GM21717 (cell line): ENCODE measurements around the gene ZC3H8.
"Not testable (repeated sequence)": the region's sequence is repeated elsewhere in the genome, so short reads cannot be mapped to it uniquely, and the experiment has no call there.

Source experiments
- ATAC-seq: cut with Tn5 transposase; IDR thresholded peaks from one replicate; pipeline ENCODE4 v1.9.1; 2021; ENCODE audit warnings: mild to moderate bottlenecking, moderate library complexity; ENCODE audit not compliant: unreplicated experiment

Gene ZC3H8

DNA sequence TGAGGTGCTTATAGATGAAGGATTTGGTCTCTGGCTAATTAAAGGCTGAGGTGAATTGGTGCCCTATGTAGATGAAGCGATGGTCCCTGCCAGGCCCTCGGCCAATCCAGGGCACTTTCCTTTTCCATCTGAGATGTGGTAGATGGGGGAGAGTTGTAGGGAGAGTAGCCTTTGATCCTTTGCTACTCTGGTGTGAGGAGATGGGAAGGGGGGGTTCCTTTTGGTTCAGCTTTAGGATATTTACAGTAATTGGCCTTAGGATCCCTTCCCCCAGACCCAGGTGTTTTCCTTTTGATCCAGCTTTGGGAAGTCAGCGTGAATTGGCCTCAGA is 5.4 kb upstream of the ZC3H8 start:
- no peak for ATAC-seq

DNA sequence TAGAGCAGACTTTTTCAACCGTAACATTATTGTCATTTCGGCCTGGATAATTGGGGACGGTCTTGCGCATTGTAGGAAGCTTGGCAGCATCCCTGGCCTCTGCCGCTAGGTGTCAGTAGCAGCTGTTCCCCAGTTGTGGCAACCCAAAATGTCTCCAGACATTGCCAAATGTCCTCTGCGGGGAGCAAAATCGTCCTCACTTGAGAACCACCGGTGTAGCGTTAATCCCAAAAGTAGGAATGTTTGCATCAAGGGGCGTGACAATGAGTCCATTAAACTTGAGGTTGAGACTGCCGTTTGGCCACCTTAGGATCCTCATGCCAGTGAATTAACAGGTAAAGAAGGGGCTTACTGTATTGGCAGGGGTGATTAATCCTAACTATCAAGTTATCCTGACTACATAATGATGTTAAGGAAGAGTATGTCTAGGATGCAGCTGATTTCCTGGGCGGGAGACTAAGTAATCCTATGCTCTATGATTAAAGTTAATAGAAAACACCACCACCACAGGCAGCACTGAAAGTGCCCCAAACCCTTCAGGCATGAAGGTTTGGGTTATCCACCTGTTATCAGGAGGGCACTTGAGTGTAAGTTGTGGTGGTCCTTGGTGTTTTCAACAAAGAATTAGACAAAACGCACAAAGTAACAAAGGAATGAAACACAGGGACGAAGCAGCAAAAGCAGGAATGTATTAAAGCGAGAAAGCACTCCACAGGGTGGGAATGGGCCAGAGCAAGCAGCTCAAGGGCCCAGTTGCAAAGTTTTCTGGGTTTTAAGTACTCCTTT is 4.9 kb upstream of the ZC3H8 start:
- peak; percentile 44 for ATAC-seq

DNA sequence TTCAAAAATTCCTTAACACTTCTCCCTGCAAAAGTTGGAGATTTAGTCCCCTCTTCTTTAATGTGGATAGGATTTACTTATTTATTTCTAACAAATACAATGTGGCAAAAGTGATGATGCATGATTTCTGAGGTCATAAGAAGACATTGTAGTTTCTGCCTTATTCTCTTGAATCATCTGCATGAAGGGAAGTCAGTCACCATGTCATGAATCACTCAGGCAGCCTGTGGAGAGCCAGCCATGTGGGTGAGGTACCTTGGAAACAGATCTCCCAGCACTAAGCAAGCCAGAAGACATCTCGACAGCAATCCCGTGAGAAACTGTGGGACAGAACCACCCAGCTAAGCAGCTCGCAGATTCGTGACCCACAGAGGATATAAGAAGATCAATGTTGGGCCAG is 2.7 kb upstream of the ZC3H8 start:
- ATAC-seq = no peak

DNA sequence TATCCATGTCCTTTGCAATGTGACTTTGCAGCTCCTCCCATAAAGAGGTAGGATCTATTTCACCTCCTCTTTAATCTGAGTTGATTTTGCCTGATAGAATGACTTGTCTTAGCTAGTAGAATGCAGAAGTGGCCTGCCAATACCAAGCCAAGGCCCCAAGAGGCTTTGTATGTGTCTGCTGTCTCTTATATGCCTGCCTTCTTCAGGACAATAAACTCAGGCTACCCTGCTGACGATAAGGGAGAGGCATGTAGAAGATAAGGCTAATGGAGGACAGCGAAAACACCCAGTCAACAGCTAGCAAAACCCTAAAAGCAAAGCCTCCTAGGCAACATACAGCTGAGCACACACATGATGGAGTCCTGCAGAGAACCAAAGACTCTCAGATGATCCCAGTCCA is 1.8 kb upstream of the ZC3H8 start:
- ATAC-seq = no peak

DNA sequence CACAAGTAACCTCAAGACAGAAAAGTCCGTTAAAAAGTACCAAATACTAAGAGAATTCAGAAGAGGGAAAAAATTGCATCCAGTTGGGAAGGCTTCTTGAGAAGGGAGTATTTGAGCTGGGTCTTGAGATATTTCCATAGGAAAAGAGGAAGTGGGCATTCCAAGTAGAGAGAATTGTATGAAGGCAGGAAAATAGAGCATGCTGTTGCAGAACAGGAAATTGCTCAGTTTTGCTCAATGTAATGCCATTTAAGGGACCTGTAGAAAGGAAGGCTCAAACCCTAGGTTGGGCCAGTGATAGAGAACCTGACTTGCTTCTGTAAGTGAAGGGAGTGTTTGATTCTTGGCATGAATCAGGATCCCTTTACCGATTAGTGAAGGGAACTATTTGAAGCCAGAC is 1.0 kb upstream of the ZC3H8 start:
- ATAC-seq = no peak

DNA sequence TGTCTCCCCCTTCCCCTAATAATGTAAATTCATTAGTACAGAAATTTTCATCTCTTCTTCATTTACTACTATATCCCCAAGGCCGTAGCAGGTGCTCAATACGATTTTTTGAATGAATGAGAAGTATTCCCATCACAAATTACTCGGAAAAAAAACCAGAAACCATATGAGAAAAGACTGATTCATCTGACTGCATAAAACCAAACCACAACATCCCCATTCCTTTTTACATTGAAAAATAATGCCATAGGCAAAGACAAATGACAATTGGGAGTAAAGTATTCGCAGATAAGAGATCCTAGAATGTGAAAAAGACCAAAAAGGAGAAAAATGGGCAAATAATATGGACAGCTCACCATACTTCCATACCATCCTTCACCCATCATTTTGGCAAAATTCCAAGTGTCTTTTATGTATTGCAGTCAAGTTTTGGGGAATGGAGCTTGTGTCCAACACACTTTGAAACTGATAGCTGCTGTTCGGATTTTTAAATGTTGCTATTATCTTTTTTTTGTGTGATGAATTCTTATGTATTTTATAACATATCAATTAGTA is 1.5 kb downstream of the ZC3H8 start:
- no peak for ATAC-seq

DNA sequence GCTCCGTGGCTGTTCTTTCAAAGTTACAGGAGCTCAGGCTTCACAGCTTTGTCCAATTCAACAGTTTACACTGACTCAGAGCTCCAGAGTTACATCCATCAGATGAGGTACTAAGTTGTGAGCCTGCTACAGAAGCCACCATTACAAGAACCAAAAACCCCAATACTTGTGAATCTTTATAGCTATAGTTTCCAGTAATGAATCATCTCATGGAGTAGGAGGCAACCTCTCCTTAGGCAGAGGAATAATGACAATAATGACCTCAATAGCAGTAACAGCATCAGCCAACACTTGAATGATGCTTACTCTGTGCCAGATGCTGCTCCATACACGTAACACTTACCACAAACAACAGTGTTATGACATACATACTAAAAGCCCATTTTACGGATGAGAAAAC is 3.6 kb downstream of the ZC3H8 start:
- ATAC-seq = no peak

DNA sequence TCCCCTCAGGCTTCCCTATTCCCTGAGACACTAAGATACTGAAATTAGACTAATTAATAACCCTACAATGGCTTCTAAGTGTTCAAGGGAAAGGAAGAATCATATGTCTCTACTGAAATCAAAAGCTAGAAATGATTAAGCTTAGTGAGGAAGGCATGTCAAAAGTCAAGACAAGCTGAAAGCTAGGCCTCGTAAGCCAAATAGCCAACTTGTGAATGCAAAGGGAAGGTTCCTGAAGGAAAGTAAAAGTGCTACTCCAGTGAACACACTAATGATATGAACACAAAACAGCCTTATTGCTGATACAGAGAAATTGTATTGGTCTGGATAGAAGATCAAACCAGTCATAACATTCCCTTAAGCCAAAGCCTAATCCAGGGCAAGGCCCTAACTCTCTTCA is 10.0 kb downstream of the ZC3H8 start:
- no peak for ATAC-seq

DNA sequence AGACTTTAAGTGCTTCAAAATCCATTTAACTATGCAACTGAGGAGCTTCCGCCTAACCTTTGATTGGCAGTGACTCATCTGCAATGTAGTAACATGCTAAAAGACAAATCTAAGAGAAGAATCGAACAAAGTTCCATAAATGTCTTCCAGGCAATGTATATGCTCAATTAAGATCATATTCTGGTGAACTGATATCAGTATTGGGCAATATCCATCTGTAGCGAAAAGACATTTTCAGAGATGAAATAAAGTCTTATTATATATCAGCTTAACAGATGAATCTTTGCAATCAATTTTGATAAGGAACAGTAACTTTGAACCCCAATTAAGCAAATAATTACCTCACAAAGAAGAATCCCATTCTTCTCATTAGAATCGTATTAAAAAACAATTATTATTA is 11.6 kb downstream of the ZC3H8 start:
- no peak for ATAC-seq

DNA sequence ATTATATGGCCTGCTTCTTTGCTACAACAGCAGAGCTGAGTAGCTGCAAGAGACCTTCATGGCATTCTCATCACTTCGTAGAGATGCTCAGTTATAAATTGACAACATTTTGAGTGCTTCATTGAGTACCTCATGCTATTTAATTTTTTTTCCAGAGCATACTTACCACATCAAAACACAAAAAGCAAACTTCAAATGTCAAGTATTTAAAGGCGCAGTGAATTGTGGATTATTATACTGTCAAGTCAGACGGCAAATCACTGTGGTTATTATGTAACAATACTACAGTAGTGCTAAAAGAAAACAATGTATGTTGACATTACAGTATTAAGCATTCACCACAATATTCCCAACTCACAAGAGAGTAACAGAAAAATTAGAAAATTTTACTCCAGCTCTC is 12.5 kb downstream of the ZC3H8 start:
- no peak for ATAC-seq

DNA sequence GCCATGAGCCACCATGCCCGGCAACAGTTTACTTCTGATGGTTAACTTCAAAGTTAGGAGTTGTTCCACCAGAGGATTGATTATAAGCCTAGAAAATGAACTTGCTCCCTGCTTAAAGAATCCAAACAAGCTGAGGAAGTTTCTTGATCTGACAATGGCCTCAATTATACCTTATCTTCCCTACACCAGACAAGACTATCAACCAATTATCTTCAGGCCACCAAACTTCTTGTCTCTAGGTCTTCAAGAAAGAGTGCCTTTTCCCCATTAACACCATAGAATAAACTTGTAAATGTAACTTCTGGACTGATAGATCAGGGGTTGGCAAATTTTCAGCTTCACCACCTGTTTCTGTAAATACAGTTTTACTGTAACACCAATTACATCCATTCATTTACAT is 15.0 kb downstream of the ZC3H8 start:
- no peak for ATAC-seq

DNA sequence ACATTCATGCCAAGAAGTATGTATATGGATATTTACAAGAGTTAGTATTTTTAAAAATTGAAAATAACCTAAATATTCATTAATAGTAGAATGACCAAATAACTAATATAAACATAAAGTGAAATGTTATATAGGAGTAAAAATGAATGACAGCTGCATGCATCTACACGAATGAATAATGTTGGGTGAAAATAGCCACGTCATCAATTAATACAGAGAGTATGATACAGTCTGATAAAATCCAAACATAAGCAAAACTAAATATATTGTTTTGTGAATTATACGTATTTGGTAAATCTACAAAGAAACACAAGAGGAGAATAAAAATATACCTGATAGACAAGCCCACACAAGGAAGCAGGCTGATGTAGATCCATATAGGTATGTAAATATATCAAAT is 24.5 kb downstream of the ZC3H8 start:
- ATAC-seq = no peak

DNA sequence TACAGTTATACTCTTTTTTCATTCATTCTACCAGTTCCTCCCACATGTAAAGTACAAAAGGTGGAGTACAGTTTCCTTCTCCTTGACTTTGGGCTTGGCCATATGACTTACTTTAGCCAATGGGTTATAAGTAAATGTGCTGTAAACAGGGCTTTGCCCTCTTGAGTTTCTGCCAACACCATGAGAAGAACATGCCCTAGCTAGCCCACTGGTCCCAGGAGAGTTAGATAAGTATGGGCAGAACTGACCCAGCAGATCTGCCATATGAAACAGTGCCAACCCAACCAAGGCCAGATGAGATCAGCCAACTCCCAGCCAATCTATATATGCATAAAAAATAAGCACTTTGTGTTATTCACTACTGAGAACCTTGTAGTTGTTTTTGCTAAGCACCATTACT is 25.5 kb downstream of the ZC3H8 start:
- no peak for ATAC-seq

DNA sequence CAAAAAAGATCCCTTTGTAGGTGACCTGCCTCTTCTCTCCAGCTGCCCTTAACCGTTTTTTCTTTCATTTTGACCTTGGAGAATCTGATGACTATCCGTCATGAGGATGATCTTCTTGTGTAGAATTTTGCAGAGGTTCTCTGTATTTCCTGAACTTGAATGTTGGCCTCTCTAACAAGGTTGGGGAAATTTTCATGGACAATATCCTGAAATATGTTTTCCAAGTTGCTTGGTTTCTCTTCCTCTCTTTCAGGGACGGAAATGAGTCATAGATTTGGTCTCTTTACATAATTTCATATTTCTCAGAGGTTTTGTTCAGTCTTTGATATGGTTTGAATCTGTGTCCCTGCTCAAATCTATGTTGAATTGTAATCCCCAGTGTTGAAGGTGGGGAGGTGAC is 34.0 kb downstream of the ZC3H8 start:
- ATAC-seq = no peak

DNA sequence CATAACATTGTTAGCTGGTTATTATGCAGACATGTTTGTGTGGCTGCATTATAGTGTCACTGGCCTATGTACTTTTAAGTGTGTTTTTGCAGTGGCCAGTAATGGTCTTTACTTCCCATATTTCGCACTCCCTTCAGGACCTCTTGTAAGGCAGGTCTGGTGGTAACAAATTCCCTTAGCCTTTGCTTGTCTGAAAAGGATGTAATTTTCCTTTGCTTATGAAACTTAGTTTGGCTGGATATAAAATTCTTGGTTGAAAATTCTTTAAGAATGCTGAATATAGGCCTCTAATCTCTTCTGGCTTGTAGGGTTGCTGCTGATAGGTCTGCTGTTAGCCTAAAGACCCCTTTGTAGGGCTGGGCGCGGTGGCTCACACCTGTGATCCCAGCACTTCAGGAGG is 34.7 kb downstream of the ZC3H8 start:
- no peak for ATAC-seq

DNA sequence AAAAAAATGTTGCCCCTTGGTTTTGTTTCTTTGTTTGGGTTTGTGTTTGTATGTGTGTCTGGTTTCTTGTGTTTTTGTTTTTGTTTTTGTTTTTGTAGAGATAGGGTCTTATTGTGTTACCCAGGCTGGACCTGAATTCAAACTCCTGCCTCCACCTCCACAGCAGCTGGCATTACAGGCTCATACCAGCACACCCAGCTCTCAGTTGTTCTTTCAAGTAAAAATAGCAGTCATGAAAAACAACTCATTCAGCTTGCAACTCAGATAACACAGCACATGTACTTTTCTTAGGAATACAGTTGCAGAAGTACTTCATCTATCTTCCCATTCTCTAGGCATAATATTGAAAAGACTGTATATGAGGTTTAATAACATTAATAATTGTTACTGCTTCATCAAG is 37.0 kb downstream of the ZC3H8 start:
- ATAC-seq = no peak

DNA sequence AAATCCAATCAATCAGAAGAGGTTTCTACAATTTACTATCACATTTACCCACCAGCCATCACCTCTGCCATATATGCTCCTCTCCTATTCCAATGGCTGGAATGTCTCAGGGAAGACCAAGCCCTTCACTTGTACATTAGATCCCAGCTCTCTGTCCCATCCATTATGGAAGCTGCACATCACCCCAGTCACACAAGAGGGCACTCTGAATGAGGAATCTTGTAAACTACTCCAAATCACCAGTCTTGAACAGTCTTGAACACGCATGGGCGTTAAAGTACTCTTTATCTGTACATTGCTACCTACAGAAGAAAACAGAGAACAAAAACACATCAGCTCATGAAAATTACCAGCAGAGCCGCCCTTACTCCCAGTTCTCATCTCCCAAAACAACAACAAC is 38.7 kb downstream of the ZC3H8 start:
- ATAC-seq = no peak

DNA sequence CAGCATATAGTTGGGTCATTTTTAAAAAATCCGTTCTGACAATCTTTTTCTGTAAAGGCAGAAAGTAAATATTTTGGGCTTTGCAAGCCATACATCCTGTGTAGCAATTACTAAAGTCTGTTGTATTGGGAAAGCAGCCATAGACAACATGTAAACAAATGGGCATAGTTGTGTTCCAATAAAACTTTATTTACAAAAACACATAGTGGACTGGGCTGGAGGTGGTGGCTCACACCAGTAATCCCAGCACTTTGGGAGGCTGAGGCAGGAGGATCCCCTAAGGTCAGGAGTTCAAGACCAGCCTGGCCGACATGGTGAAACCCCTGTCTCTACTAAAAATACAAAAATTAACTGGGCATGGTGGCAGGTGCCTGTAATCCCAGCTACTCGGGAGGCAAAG is 46.9 kb downstream of the ZC3H8 start:
- ATAC-seq = not testable (repeated sequence)

DNA sequence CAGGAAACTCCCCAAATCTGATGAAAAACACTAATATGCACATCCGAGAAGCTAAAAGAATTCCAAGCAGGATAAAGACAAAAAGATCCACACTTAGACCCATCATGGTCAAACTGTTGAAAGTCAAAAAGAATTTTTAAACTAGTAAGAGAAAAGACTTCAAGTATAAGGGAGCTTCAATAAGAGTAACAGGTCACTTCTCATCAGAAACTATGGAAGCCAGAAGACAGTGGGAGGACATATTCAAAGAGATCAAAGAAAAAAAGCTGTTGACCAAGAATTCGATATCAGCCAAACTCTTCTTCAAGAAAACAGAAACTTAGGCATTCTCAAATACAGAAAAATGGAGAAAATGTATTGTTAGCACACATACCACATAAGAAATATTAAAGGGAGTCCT is 50.4 kb downstream of the ZC3H8 start:
- ATAC-seq = no peak

DNA sequence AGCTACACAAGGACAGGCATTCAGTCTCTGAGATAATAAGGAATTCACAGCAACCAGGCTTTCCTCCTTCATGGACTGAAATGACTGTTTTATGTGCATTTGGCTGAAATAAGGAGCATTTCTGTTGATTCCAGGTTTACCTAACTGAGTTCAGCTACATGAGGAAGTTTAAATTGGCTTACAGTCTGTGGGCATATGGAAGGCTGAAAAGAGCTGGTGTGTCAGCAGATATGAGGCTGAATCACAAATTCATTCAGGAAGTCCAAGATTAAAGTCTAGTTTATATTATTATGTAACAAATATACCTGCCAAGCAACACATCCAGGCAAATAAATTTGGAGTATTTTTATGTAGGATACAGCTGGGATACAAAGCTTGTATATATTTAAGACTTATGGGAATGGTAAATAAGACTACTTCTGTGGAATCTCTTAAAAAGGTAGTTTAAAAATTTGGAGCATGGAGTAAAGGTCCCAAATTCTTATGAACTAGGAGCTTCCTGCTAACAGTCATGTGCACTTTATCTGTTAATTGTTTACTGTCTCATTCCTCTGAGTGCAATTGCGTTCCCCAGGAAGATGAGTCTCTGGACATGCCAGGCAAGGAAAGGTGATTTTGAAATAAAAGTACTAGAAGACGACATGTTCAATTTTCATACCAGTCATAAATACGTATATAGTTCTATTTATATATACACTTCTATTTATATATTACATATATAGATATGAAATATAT is 53.0 kb downstream of the ZC3H8 start:
- ATAC-seq = no peak

DNA sequence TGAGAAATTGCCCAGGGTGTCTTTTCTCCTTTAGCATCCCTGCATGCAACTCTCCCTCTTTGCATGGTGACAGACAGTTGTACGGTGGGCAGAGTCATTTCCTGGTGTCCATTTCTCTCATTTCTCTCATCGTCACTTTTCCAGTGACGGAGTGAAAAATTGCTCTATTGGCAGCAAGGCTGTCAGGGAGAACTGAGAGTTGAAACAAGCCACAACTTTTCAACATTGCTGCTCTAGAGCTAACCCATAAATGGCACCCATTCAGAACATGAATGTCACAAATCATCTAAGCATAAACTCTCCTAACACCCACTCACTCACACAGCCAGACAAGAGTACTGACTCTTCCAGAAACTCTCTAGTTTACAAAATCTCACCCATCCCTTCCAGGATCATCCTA is 55.7 kb downstream of the ZC3H8 start:
- peak; percentile 55 for ATAC-seq

DNA sequence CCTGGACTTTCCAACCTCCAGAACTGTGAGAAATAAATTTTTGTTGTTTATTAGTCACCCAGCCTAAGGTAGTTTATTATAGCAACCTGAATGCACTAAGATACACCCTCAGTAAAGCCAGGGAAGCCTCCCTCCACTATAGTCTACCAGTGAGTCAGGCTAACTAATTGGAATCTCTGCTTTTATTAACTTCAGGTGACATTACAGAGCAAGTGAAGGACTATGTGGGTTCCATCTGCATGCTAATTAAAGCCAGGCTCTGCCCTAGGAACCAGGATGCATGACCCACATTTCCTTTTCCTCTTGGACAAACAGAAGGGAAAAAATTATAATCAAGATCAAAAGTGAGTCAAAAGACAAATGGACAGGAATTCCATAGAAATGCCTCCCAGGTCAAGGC is 56.1 kb downstream of the ZC3H8 start:
- no peak for ATAC-seq

DNA sequence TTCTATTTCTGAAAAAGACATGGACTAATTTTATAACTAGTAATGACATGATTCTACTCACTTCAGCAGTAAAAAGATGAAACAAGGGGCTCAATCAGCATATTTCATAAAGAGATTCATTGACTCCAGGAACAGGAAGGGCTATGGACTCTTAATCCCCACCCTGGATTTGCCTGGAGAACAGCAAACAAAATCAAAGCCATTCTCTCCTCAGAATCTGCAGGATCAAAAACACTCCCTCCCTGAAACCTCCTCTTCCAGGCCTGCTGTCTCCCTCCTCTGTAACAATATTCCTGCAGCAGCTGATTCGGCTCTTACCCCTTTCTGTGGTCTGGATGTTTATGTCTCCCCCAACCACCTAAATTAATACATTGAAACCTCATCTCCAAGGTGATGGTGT is 57.0 kb downstream of the ZC3H8 start:
- ATAC-seq = no peak
